Measurements from ENCODE around the gene MACROD2. TPM values are rescaled to one million over a fixed set of nuclear protein-coding genes. Genes with fewer than 3 reads are reported as not detected.
"Not testable (repeated sequence)": the region's sequence is repeated elsewhere in the genome, so short reads cannot be mapped to it uniquely, and the experiment has no call there.

Gene MACROD2
- total RNA-seq, 3 donors from 2014 or later: 3.2 to 7.6 (median 6.4) TPM

DNA sequence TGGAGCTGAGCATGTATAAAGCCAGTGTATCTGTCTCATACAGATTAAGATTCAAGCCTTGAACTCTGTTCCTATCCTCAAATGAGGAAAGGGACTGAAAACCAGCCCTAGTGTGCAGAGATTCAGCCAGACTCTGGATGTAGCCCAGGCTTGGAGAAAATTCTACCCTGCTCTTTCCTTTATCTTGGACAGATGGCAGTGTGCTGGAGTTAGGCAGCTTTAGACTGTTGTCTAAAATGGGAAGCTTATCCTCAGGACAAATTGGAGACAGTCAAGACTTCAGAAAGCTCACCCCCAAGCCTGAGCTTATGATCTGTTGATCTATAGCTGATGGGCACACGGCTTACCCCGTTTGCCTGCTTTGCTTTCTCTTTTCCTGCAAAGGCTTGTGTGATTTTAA is 1520.4 kb downstream of the MACROD2 start:
- TF ChIP-seq, protein P1, sequence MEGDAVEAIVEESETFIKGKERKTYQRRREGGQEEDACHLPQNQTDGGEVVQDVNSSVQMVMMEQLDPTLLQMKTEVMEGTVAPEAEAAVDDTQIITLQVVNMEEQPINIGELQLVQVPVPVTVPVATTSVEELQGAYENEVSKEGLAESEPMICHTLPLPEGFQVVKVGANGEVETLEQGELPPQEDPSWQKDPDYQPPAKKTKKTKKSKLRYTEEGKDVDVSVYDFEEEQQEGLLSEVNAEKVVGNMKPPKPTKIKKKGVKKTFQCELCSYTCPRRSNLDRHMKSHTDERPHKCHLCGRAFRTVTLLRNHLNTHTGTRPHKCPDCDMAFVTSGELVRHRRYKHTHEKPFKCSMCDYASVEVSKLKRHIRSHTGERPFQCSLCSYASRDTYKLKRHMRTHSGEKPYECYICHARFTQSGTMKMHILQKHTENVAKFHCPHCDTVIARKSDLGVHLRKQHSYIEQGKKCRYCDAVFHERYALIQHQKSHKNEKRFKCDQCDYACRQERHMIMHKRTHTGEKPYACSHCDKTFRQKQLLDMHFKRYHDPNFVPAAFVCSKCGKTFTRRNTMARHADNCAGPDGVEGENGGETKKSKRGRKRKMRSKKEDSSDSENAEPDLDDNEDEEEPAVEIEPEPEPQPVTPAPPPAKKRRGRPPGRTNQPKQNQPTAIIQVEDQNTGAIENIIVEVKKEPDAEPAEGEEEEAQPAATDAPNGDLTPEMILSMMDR (IDR thresholded peaks at IDR 0.05): no peak
- intact Hi-C loops (cut with DNase I, micrococcal nuclease): no loop called here
- ATAC-seq (no peak), DNase-seq (no peak)
- Histone ChIP-seq H3K4me3 (no peak overlapping the region), H3K36me3 (ENCODE audit: low read depth) (no peaks in the 10 kb centered on the region), H3K9me3 (no peaks in the 10 kb centered on the region), H3K4me1 (ENCODE audit: low read depth) (no peaks in the 10 kb centered on the region)

DNA sequence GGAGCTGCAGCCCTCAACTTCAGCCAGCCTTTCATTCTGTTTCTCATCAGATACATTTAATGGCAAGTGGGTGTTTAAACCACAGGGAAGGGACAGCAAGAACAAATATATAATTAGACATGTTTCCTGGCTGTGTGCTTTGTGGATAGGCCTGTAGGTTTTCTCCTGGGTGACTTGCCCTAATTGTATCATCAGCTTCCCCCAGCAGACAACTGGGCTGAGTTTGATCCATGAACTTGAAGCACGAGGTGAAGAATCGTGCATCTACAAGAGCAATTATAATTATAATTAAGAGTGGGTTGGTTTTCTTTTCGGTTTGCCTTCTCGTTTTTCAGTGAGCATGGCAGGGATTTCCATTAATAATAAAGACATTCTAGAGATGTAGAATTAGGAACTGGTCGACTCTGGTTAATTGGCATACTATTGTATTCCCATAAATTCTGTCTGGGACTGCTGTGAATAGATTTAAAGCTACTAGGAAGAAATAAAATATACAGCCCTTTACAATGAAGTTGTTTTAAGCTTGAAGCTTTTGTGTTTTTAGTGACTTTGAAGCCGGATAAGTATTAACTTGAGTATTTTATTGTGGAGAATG is 1525.7 kb downstream of the MACROD2 start:
- Histone ChIP-seq H3K9me3 (no peaks in the 10 kb centered on the region), H3K4me1 (ENCODE audit: low read depth) (no peaks in the 10 kb centered on the region), H3K4me3 (no peak overlapping the region), H3K36me3 (ENCODE audit: low read depth) (no peaks in the 10 kb centered on the region)
- ATAC-seq (no peak), DNase-seq (no peak)
- TF ChIP-seq, protein P1 (IDR thresholded peaks at IDR 0.05): no peak
- intact Hi-C loops (cut with DNase I, micrococcal nuclease): no loop called here

DNA sequence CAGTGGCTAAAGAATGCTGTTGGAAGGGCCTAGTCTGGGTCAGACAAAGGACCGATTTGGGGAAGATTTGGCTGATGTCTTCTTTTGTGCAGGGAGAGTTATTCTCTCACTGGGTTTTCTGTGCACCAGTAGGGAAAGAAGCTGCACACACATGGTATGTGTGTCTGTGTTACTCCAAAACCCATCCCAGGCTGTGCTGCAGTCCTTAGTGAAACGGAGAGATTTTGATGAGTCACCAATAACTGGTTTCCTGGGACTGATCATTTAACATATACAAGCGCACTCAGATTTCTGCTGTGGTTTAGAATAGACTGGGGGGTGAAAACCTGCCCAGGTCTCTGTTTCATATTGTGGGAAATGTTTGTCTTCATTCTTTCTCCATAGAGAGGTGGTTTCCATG is 1528.1 kb downstream of the MACROD2 start:
- DNase-seq: no peak
- ATAC-seq: no peak
- intact Hi-C loops (cut with DNase I, micrococcal nuclease): no loop called here
- Histone ChIP-seq H3K36me3 (ENCODE audit: low read depth) (no peaks in the 10 kb centered on the region), H3K4me3 (no peak overlapping the region), H3K4me1 (ENCODE audit: low read depth) (no peaks in the 10 kb centered on the region), H3K9me3 (no peaks in the 10 kb centered on the region)
- TF ChIP-seq, protein P1 (IDR thresholded peaks at IDR 0.05): no peak

DNA sequence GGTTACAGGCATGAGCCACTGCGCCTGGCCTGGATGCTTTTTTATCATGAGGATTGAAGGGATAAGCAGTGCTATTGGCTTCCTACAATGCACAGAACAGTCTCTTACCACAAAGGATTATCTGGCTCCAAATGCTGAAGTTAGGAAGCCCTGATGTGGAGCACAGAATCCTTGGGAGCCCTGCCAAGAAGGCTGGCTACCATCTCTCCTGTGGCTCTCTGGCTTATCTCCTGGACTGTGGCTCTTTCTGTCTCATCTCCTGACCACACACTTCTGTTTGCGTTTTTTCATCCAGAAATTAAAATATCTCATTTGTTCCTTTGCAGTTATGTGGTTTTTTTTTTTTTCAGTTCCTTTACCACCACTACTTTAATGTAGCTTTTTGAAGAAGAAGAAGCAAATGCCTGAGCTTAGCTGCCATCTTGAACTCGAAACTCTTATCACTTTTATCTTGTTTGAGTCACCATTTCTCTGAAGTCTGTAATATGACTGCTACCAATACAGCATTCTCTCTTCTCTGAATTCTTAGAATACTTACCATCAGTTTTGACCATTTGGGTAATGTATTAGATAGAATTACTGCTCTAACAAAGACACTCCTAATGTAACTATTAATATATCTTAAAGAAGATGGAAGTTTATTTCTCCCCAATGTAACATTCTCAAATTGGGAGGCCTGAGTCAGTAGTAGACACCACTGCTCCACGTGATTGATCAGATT is 1533.2 kb downstream of the MACROD2 start:
- Histone ChIP-seq H3K4me3 (no peak overlapping the region), H3K4me1 (ENCODE audit: low read depth) (no peaks in the 10 kb centered on the region), H3K36me3 (ENCODE audit: low read depth) (no peaks in the 10 kb centered on the region), H3K9me3 (no peaks in the 10 kb centered on the region)
- no peak for ATAC-seq
- no peak for DNase-seq
- intact Hi-C loops (cut with DNase I, micrococcal nuclease): no loop called here
- TF ChIP-seq, protein P1 (IDR thresholded peaks at IDR 0.05): no peak

DNA sequence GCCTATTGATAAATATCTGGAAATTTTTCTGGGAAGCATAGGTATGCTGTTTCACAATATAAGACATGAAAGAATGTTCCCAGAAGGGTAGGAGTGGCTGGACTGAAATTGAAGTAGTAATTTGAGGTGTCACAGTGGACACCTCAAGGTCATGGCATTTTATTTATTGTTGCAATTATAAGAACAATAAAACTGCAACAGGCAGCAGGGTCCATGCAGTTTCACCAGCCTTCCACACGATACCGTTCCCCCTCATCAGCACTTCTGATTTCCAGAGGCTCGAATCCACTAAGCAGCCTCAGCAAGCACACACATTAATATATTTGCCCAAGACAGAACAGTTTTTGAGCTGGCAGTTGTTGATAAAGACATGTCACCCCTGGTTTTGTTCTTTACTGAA is 1540.5 kb downstream of the MACROD2 start:
- TF ChIP-seq, protein P1 (IDR thresholded peaks at IDR 0.05): no peak
- Histone ChIP-seq H3K9me3 (no peaks in the 10 kb centered on the region), H3K4me3 (no peak overlapping the region), H3K4me1 (ENCODE audit: low read depth) (no peaks in the 10 kb centered on the region), H3K36me3 (ENCODE audit: low read depth) (no peaks in the 10 kb centered on the region)
- intact Hi-C loops (cut with DNase I, micrococcal nuclease): no loop called here
- DNase-seq: no peak
- no peak for ATAC-seq

DNA sequence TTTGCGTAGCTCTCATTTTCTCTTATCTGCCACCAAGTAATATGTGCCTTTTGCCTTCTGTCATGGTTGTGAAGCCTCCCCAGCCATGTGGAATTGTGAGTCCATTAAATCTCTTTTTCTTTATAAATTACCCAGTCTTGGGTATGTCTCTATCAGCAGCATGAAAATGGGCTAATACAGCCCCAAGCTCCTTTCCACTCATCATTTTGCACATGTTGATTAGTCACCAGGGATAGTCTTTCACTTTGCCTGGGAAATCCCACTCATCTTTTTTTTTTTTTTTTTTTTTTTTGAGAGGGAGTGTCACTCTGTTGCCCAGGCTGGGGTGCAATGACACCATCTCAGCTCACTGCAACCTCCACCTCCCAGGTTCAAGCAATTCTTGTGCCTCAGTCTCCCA is 1541.9 kb downstream of the MACROD2 start:
- H3K9me3 ChIP-seq; H3K36me3 ChIP-seq (ENCODE audit: low read depth); ATAC-seq; intact Hi-C loops (cut with DNase I, micrococcal nuclease); H3K4me1 ChIP-seq (ENCODE audit: low read depth); DNase-seq; H3K4me3 ChIP-seq: not testable (repeated sequence)
